ENCODE measurements around the gene HNRNPDL.

- no peak for TF ChIP-seq HMGA2 (CRISPR knock-in tag; IDR thresholded peaks at IDR 0.05)
- no peak for TF ChIP-seq CREM (CRISPR knock-in tag; IDR thresholded peaks at IDR 0.05)
These were observed 39.6 kb upstream of the HNRNPDL start for GRCh38 chr4:82469791-82470345.

Data from WTC11 (cell line).